Endothelial cell (in vitro differentiated cells): ENCODE measurements around the gene ERRFI1. TPM values are rescaled to one million over a fixed set of nuclear protein-coding genes. Genes with fewer than 3 reads are reported as not detected.

ENCODE experiments used
- DNase-seq: peaks from one replicate; pipeline ENCODE4 v3.0.0; 2021; ENCODE audit warnings: low spot score
- H3K27ac Mint-ChIP-seq: one replicate; pipeline ENCODE4 v1.8.0; 2021; ENCODE audit warnings: mixed read lengths, inconsistent platforms; ENCODE audit not compliant: unreplicated experiment
- H3K27me3 Mint-ChIP-seq: one replicate; pipeline ENCODE4 v1.8.0; 2021; ENCODE audit warnings: mild to moderate bottlenecking, moderate library complexity, mixed read lengths, inconsistent platforms; ENCODE audit not compliant: unreplicated experiment
- H3K36me3 Mint-ChIP-seq: one replicate; pipeline ENCODE4 v1.8.0; 2021; ENCODE audit warnings: mild to moderate bottlenecking, low read depth, mixed read lengths, inconsistent platforms; ENCODE audit not compliant: unreplicated experiment
- H3K4me1 Mint-ChIP-seq: one replicate; pipeline ENCODE4 v1.8.0; 2021; ENCODE audit warnings: mild to moderate bottlenecking, mixed read lengths, inconsistent platforms; ENCODE audit not compliant: unreplicated experiment
- H3K4me3 Mint-ChIP-seq: one replicate; pipeline ENCODE4 v1.8.0; 2021; ENCODE audit warnings: mild to moderate bottlenecking, mixed read lengths, inconsistent platforms; ENCODE audit not compliant: unreplicated experiment
- H3K9me3 Mint-ChIP-seq: one replicate; pipeline ENCODE4 v1.8.0; 2021; ENCODE audit warnings: mixed read lengths, inconsistent platforms; ENCODE audit not compliant: unreplicated experiment
- CTCF ChIP-seq: fragments of 200-600 bp; sonication (generic); IDR thresholded peaks from one replicate; pipeline ENCODE4 v1.5.0; 2021; ENCODE audit warnings: antibody characterized with exemption; ENCODE audit not compliant: unreplicated experiment
- total RNA-seq: library from RNA; stranded (reverse); fragmentation: NEBNext Ultra II Directional; extraction: Animal tissue kit (Norgen Biotek cat#: 25700); gene quantifications from one replicate; pipeline ENCODE4 v1.2.1, GENCODE V29; 2021; ENCODE audit not compliant: unreplicated experiment

ERRFI1 gene
- total RNA-seq, 1 donor from 2014 or later: 16.5 TPM

GRCh38 chr1:8015036-8015808 lies 10.9 kb downstream of the ERRFI1 start:
- Mint-ChIP-seq H3K27ac (peak overlapping the region; percentile 52), H3K4me3 (no peak overlapping the region), H3K27me3 (no peaks in the 10 kb centered on the region), H3K9me3 (no peaks in the 10 kb centered on the region), H3K4me1 (peaks cover 38% of the 10 kb centered on the region), H3K36me3 (peaks cover 20% of the 10 kb centered on the region)
- DNase-seq: peak; percentile 61
- peak; percentile 73 for TF ChIP-seq CTCF

GRCh38 chr1:8014381-8014988 lies 11.6 kb downstream of the ERRFI1 start:
- no peaks in the 10 kb centered on the region for H3K9me3 Mint-ChIP-seq
- no peak overlapping the region for H3K4me3 Mint-ChIP-seq
- no peaks in the 10 kb centered on the region for H3K27me3 Mint-ChIP-seq
- TF ChIP-seq CTCF: no peak
- no peak overlapping the region for H3K27ac Mint-ChIP-seq
- DNase-seq: no peak
- peaks cover 21% of the 10 kb centered on the region for H3K36me3 Mint-ChIP-seq
- peaks cover 32% of the 10 kb centered on the region for H3K4me1 Mint-ChIP-seq

- H3K4me1 Mint-ChIP-seq: peaks cover 26% of the 10 kb centered on the region
- no peak for DNase-seq
- H3K27ac Mint-ChIP-seq: no peak overlapping the region
- peaks cover 21% of the 10 kb centered on the region for H3K36me3 Mint-ChIP-seq
- TF ChIP-seq CTCF: no peak
- H3K9me3 Mint-ChIP-seq: no peaks in the 10 kb centered on the region
- H3K4me3 Mint-ChIP-seq: no peak overlapping the region
- no peaks in the 10 kb centered on the region for H3K27me3 Mint-ChIP-seq
Measured at GRCh38 chr1:8013800-8014199, 12.3 kb downstream of the ERRFI1 start.

GRCh38 chr1:8013399-8013798 lies 12.7 kb downstream of the ERRFI1 start:
- Mint-ChIP-seq H3K27me3 (no peaks in the 10 kb centered on the region), H3K4me3 (no peak overlapping the region), H3K27ac (no peak overlapping the region), H3K4me1 (peaks cover 22% of the 10 kb centered on the region), H3K36me3 (peaks cover 21% of the 10 kb centered on the region), H3K9me3 (no peaks in the 10 kb centered on the region)
- TF ChIP-seq CTCF: no peak
- no peak for DNase-seq

- Mint-ChIP-seq H3K9me3 (no peaks in the 10 kb centered on the region), H3K4me1 (peaks cover 17% of the 10 kb centered on the region), H3K4me3 (no peak overlapping the region), H3K36me3 (peaks cover 21% of the 10 kb centered on the region), H3K27me3 (no peaks in the 10 kb centered on the region), H3K27ac (no peak overlapping the region)
- TF ChIP-seq CTCF: no peak
- DNase-seq: no peak
Measured at GRCh38 chr1:8012955-8013354, 13.2 kb downstream of the ERRFI1 start.
